HEK293 (cell line): ENCODE data around the gene ARHGAP42.

ENCODE experiments used
- CTCF ChIP-seq: fragments of 450-650 bp; formaldehyde crosslinking; IDR thresholded peaks from 2 replicates; pipeline ENCODE4 v1.5.1; 2016; ENCODE audit warnings: missing biosample characterization, missing genetic modification characterization
- ZNF580 ChIP-seq: fragments of 450-650 bp; formaldehyde crosslinking; IDR thresholded peaks from 2 replicates; pipeline ENCODE4 v1.5.1; 2016; ENCODE audit warnings: missing biosample characterization, missing genetic modification characterization

GRCh38 chr11:100810146-100810545, 123.1 kb downstream of the ARHGAP42 start:
- TF ChIP-seq CTCF (tag by site-specific recombination): no peak
- TF ChIP-seq ZNF580 (tag by site-specific recombination): no peak
